ENCODE measurements around the gene ERF. TPM values are rescaled to one million over a fixed set of nuclear protein-coding genes. Genes with fewer than 3 reads are reported as not detected.
A peak's percentile ranks its signal among the peaks of the same experiment; 100 is the strongest.

Gene ERF
- total RNA-seq, 1 donor from 2014 or later, result 64.5 TPM

DNA sequence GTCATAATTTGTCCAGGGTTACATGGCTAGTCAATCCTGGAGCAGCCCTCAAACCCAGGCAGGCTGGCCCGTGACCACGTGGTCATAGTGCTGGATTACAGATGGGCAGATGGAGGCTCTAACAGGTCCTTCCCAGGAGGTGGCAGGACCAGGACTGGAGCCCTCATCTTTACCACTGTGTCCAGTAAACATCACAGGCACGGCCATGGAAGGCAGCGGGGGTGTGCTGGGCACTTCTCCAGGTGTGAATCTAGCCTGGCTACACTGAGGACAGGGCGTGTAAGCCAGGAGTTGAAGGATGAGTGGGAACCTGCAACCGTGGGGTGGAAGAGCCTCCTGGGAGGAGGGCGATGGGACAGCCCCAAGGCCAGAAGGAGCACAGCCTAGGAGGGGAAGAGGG is 20.2 kb upstream of the ERF start:
- TF ChIP-seq, protein P1, sequence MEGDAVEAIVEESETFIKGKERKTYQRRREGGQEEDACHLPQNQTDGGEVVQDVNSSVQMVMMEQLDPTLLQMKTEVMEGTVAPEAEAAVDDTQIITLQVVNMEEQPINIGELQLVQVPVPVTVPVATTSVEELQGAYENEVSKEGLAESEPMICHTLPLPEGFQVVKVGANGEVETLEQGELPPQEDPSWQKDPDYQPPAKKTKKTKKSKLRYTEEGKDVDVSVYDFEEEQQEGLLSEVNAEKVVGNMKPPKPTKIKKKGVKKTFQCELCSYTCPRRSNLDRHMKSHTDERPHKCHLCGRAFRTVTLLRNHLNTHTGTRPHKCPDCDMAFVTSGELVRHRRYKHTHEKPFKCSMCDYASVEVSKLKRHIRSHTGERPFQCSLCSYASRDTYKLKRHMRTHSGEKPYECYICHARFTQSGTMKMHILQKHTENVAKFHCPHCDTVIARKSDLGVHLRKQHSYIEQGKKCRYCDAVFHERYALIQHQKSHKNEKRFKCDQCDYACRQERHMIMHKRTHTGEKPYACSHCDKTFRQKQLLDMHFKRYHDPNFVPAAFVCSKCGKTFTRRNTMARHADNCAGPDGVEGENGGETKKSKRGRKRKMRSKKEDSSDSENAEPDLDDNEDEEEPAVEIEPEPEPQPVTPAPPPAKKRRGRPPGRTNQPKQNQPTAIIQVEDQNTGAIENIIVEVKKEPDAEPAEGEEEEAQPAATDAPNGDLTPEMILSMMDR (IDR thresholded peaks at IDR 0.05), result no peak
- DNase-seq (ENCODE audit: low spot score), result no peak
- Mint-ChIP-seq H3K27me3 (ENCODE audit: low read depth) (no peaks in the 10 kb centered on the region), H3K36me3 (ENCODE audit: low read depth) (peaks cover 15% of the 10 kb centered on the region), H3K27ac (ENCODE audit: unreplicated experiment) (peak overlapping the region; percentile 76), H3K4me3 (ENCODE audit: unreplicated experiment) (no peak overlapping the region), H3K4me1 (ENCODE audit: low read depth) (peaks cover 64% of the 10 kb centered on the region), H3K9me3 (ENCODE audit: low read depth) (no peaks in the 10 kb centered on the region)

DNA sequence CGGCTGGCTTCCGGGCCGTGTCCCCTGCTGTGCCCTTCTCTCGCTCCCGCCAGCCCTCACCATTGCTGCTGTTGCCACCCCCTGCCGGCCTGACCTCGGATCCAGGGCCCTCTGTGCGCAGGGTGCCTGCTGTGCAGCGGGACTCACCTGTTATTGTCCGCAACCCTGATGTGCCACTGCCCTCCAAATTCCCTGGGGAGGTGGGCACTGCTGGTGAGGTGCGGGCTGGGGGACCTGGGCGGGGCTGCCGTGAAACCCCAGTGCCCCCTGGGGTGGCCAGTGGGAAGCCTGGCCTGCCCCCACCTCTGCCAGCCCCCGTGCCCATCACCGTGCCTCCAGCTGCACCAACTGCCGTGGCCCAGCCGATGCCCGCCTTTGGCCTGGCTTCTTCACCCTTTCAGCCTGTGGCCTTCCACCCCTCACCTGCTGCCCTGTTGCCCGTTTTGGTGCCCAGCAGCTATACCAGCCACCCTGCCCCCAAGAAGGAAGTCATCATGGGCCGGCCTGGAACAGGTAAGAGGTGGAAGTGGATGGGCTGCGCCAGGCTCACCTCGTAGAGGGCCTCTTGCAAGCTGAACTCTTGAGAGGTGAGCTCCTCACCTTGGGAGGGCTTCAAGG is 19.2 kb upstream of the ERF start:
- TF ChIP-seq, protein P1 (IDR thresholded peaks at IDR 0.05), result no peak
- Mint-ChIP-seq H3K9me3 (ENCODE audit: low read depth) (no peaks in the 10 kb centered on the region), H3K36me3 (ENCODE audit: low read depth) (peaks cover 15% of the 10 kb centered on the region), H3K4me3 (ENCODE audit: unreplicated experiment) (no peak overlapping the region), H3K27ac (ENCODE audit: unreplicated experiment) (peak overlapping the region; percentile 24), H3K4me1 (ENCODE audit: low read depth) (peaks cover 64% of the 10 kb centered on the region), H3K27me3 (ENCODE audit: low read depth) (no peaks in the 10 kb centered on the region)
- no peak for DNase-seq (ENCODE audit: low spot score)

DNA sequence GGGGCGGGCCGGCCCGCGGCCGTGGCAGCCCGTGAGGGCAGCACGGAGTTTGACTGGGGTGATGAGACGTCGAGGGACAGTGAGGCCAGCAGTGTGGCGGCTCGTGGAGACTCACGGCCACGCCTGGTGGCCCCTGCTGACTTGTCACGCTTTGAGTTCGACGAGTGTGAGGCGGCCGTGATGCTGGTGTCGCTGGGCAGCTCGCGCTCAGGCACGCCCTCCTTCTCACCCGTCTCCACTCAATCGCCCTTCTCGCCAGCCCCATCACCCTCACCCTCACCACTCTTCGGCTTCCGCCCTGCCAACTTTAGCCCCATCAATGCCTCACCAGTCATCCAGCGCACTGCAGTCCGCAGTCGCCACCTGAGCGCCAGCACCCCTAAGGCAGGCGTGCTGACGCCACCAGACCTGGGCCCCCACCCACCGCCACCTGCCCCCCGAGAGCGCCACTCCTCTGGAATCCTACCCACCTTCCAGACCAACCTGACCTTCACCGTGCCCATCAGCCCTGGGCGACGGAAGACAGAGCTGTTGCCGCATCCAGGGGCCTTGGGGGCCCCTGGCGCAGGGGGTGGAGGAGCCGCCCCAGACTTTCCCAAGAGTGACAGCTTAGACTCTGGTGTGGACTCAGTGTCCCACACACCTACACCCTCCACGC is 18.6 kb upstream of the ERF start:
- no peak for DNase-seq (ENCODE audit: low spot score)
- TF ChIP-seq, protein P1 (IDR thresholded peaks at IDR 0.05), result no peak
- Mint-ChIP-seq H3K27me3 (ENCODE audit: low read depth) (no peaks in the 10 kb centered on the region), H3K4me3 (ENCODE audit: unreplicated experiment) (no peak overlapping the region), H3K36me3 (ENCODE audit: low read depth) (peaks cover 15% of the 10 kb centered on the region), H3K4me1 (ENCODE audit: low read depth) (peaks cover 58% of the 10 kb centered on the region), H3K9me3 (ENCODE audit: low read depth) (no peaks in the 10 kb centered on the region), H3K27ac (ENCODE audit: unreplicated experiment) (no peak overlapping the region)

DNA sequence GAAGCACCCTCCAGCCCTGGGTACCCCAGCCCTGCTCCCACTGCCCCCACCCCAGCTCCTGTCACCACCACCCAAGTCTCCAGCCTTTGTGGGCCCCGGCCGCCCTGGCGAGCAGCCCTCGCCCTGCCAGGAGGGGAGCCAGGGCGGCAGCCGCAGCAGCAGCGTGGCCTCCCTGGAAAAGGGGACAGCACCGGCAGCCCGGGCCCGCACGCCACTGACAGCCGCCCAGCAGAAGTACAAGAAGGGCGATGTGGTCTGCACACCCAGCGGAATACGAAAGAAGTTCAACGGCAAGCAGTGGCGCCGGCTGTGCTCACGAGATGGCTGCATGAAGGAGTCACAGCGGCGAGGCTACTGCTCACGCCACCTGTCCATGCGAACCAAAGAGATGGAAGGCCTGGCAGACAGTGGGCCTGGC is 18.1 kb upstream of the ERF start:
- Mint-ChIP-seq H3K9me3 (ENCODE audit: low read depth) (no peaks in the 10 kb centered on the region), H3K4me1 (ENCODE audit: low read depth) (peaks cover 53% of the 10 kb centered on the region), H3K27me3 (ENCODE audit: low read depth) (no peaks in the 10 kb centered on the region), H3K4me3 (ENCODE audit: unreplicated experiment) (no peak overlapping the region), H3K27ac (ENCODE audit: unreplicated experiment) (no peak overlapping the region), H3K36me3 (ENCODE audit: low read depth) (peaks cover 15% of the 10 kb centered on the region)
- TF ChIP-seq, protein P1 (IDR thresholded peaks at IDR 0.05), result no peak
- no peak for DNase-seq (ENCODE audit: low spot score)

DNA sequence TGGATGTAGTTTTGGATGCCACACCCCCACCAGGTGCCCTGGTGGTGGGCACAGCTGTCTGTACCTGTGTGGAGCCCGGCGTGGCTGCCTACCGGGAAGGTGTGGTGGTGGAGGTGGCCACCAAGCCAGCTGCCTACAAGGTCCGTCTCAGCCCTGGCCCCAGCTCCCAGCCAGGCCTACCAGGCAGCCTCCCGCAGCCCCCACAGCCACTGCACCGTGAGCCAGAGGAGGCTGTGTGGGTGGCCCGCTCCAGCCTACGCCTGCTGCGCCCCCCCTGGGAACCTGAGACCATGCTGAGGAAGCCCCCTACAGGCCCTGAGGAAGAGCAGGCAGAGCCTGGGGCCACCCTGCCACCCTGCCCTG is 17.6 kb upstream of the ERF start:
- H3K9me3 Mint-ChIP-seq (ENCODE audit: low read depth), result no peaks in the 10 kb centered on the region
- TF ChIP-seq, protein P1 (IDR thresholded peaks at IDR 0.05), result no peak
- H3K4me1 Mint-ChIP-seq (ENCODE audit: low read depth), result peaks cover 48% of the 10 kb centered on the region
- DNase-seq (ENCODE audit: low spot score), result no peak
- peaks cover 15% of the 10 kb centered on the region for H3K36me3 Mint-ChIP-seq (ENCODE audit: low read depth)
- H3K27ac Mint-ChIP-seq (ENCODE audit: unreplicated experiment), result no peak overlapping the region
- no peak overlapping the region for H3K4me3 Mint-ChIP-seq (ENCODE audit: unreplicated experiment)
- no peaks in the 10 kb centered on the region for H3K27me3 Mint-ChIP-seq (ENCODE audit: low read depth)

Data from chondrocyte (in vitro differentiated cells).